Neuron (in vitro differentiated cells): ENCODE measurements around the gene PPP1R13L.

Experiments
- H2AFZ ChIP-seq: one replicate; pipeline ENCODE4 v1.6.1; 2013; ENCODE audit warnings: low read depth, mild to moderate bottlenecking, inconsistent platforms, low read length, moderate library complexity
- H3K27me3 ChIP-seq: one replicate; pipeline ENCODE4 v1.6.1; 2013; ENCODE audit warnings: low read length; ENCODE audit not compliant: insufficient read depth
- H3K36me3 ChIP-seq: one replicate; pipeline ENCODE4 v1.6.1; 2013; ENCODE audit warnings: low read length; ENCODE audit not compliant: insufficient read depth
- H3K4me1 ChIP-seq: one replicate; pipeline ENCODE4 v1.6.1; 2013; ENCODE audit warnings: low read length; ENCODE audit not compliant: insufficient read depth
- H3K4me3 ChIP-seq: 2 replicates; pipeline ENCODE4 v1.5.1; 2013; ENCODE audit warnings: mild to moderate bottlenecking, low read length, moderate library complexity
- H3K9me3 ChIP-seq: one replicate; pipeline ENCODE4 v1.6.1; 2013; ENCODE audit warnings: low read length

PPP1R13L gene, protein sequence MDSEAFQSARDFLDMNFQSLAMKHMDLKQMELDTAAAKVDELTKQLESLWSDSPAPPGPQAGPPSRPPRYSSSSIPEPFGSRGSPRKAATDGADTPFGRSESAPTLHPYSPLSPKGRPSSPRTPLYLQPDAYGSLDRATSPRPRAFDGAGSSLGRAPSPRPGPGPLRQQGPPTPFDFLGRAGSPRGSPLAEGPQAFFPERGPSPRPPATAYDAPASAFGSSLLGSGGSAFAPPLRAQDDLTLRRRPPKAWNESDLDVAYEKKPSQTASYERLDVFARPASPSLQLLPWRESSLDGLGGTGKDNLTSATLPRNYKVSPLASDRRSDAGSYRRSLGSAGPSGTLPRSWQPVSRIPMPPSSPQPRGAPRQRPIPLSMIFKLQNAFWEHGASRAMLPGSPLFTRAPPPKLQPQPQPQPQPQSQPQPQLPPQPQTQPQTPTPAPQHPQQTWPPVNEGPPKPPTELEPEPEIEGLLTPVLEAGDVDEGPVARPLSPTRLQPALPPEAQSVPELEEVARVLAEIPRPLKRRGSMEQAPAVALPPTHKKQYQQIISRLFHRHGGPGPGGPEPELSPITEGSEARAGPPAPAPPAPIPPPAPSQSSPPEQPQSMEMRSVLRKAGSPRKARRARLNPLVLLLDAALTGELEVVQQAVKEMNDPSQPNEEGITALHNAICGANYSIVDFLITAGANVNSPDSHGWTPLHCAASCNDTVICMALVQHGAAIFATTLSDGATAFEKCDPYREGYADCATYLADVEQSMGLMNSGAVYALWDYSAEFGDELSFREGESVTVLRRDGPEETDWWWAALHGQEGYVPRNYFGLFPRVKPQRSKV

DNA sequence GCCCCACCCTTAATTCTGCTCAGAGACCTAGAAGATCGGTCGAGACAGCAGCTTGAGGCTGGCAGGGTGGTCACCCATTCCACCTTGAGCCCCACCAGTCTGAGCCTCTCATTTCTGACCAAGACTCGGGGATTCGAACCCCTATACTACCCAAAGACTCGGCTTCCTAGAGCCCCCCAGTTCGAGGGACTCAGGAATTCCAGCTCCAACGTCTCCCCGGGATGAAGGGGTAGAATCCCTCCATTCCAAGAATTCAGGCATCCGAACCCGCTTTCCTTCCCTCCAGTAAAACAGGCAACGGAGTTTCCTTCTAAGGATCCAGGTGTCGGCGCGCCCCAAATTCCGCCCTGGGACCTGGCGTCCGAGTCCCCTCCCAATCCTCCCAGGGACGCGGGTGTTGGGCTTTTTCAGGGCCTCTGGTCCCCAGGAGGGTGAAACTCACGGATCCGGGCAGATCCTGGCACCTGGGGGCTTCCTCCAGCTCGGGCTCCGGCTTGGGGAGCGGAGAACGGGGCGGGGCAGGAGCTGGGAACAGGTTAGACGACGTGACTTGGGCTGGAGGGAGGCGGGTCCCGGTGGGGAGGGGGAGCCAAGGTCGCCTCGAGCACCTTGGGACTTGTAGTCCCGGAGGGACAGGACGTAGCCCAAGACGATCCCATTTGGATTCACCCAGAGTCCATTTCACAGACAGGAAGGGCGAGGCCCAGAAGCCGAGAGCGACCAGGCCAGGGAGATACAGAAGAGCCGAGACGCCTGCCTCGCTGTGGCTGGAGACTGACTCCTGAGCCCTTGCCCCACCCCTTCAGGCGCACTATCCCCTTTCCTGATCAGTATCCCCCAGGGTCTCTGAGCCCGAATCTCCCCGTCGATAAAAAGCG lies at the start of gene PPP1R13L:
TSS of gene PPP1R13L (minus strand) at position 513 of the 878 bp plus-strand sequence. CDS start 6,751 bp downstream, outside the sequence.
- H3K27me3 ChIP-seq: peaks cover 10% of the 10 kb centered on the region
- peak within 1 kb of the TSS; percentile 87 for H2AFZ ChIP-seq
- peak within 1 kb of the TSS; percentile 58 for H3K4me3 ChIP-seq
- H3K36me3 ChIP-seq: no peaks in the 10 kb centered on the region
- peaks cover 15% of the 10 kb centered on the region for H3K4me1 ChIP-seq
- no peaks in the 10 kb centered on the region for H3K9me3 ChIP-seq

DNA sequence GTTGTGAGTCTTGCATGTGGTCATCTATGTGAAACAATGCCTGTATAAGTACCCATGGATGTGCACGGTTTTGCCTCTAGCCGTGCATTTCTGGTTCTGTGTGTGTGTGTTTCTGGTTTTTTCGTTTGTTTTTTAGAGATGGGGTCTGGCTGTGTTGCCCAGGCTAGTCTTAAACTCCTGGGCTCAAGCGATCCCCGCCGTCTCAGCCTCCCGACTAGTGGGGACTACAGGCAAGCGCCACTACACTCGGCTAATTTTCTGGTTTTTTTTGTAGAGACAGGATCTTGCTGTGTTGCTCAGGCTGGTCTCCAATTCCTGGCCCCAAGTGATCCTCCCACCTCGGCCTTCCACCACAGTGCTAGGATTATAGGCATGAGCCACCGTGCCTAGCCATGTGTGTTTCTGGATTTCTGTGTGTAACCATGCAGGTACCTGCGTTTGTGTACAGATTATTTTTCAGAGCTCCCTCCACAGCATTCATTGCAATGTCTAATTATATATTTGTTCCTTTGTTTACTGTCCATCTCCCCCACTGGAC lies 47.0 kb upstream of the PPP1R13L start:
- no peak overlapping the region for H3K4me3 ChIP-seq
- H2AFZ ChIP-seq: no peak overlapping the region
- no peaks in the 10 kb centered on the region for H3K27me3 ChIP-seq

DNA sequence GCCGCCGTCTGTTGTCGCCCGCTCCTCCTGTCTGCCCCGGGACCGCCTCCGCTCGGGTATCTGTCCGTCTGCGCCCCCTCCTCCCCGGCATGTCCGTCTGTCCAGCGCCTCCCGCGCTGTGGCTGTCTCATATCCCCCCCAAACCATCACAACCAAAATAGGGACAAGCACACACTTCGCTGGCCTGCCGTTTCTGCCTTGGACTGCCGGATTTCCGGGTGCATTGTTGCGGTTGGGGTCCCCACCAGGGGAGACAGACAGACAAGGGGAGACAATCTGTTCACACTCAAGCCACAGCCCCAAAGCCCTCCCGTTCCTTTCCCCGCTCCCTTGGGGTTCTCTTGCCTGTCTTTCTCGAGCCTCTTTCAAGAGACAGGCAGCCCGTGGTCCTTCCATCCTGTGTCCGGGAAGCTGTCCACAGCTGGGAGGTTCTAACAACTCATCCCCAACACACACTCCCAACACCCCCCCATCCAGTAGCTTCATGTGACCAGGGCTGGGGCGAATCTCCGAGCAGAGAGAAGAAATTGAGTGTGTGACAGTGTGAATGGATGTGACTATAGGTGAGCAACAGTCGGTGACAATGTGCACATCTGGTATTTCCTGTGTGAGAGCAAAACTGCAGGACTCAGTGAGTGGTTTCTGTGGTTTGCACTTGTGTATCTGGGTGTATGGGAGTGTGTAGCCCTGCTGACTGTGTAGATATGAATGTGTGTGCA lies 46.4 kb upstream of the PPP1R13L start:
- Histone ChIP-seq H2AFZ (peak overlapping the region; percentile 88), H3K36me3 (no peaks in the 10 kb centered on the region), H3K27me3 (no peaks in the 10 kb centered on the region), H3K9me3 (no peaks in the 10 kb centered on the region), H3K4me3 (peak overlapping the region; percentile 50), H3K4me1 (peaks cover 21% of the 10 kb centered on the region)

More for the DNA sequence above, 47.0 kb upstream of the PPP1R13L start:
- no peaks in the 10 kb centered on the region for H3K36me3 ChIP-seq
- H3K4me1 ChIP-seq: peaks cover 22% of the 10 kb centered on the region
- no peaks in the 10 kb centered on the region for H3K9me3 ChIP-seq

DNA sequence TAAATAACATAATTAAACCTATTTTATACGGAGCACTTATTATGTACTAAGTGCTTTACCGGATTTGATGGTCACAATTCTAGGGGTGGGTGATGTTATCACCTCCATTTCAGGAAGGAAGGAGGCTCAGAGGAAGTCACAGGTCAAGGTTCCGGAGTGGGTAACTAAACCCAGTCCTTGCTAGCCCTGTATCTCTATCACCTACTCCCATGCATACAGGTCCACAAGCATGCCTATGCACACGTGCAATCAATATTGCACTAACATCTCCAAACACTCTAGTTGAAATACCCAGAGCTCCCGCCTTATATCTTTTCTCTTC lies 45.1 kb upstream of the PPP1R13L start:
- Histone ChIP-seq H2AFZ (no peak overlapping the region), H3K4me3 (peak overlapping the region; percentile 48), H3K27me3 (no peaks in the 10 kb centered on the region), H3K4me1 (peaks cover 11% of the 10 kb centered on the region), H3K9me3 (no peaks in the 10 kb centered on the region), H3K36me3 (no peaks in the 10 kb centered on the region)

DNA sequence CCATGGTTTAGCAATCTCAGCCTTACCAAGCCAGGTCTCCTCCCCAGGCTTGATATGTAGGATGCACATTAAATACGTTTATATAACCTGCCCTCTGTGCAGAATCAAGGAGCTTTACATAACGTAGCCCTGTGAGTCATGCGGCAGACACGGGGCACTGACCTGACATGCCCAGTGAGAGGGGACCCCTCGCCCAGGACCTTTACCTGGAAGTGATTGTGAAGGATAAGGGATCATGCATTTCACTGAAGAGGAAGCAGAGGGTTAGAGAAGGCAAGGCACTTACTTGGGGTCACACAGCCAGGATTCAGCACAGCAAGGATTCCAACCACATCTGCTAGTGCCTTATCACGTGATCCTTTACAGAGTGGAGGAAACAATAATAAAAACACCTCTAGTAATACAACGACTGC lies 44.0 kb upstream of the PPP1R13L start:
- no peaks in the 10 kb centered on the region for H3K9me3 ChIP-seq
- no peak overlapping the region for H2AFZ ChIP-seq
- H3K36me3 ChIP-seq: no peaks in the 10 kb centered on the region
- H3K4me3 ChIP-seq: no peak overlapping the region
- no peaks in the 10 kb centered on the region for H3K27me3 ChIP-seq
- H3K4me1 ChIP-seq: peaks cover 17% of the 10 kb centered on the region

DNA sequence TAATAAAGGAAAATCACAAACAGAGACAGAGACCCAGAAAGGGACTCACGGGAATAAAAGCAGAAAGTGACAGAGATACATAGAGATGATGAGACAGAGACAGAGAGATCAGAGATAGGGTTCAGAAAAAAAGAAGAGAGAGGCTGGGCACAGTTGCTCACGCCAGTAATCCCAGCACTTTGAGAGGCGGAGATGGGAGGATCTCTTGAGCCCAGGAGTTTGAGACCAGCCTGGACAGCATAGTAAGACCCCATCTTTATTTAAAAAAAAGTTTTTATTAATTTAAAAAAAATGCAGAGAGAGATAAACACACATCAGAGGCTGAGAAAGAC lies 43.5 kb upstream of the PPP1R13L start:
- Histone ChIP-seq H3K4me3 (no peak overlapping the region), H3K9me3 (no peaks in the 10 kb centered on the region), H2AFZ (no peak overlapping the region), H3K4me1 (peaks cover 22% of the 10 kb centered on the region), H3K36me3 (no peaks in the 10 kb centered on the region), H3K27me3 (no peaks in the 10 kb centered on the region)

DNA sequence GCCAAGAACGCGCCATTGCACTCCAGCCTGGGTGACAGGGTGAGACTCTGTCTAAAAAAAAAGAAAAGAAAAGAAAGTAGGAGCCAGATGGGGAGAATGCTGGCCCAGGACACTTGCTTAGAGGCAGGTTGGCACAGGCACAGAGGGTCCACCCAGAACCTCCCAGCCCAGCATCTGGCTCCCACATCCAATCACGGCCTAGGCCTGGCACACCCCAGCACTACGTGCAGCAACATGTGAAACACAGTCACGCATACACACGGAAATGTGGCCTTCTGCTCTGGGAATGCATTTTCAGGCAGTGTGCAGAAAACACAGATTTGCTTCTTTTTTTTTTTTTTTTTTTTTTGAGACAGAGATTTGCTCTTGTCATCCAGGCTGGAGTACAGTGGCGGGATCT lies 42.1 kb upstream of the PPP1R13L start:
- no peak overlapping the region for H3K4me3 ChIP-seq
- no peaks in the 10 kb centered on the region for H3K9me3 ChIP-seq
- no peaks in the 10 kb centered on the region for H3K36me3 ChIP-seq
- peaks cover 27% of the 10 kb centered on the region for H3K4me1 ChIP-seq
- H2AFZ ChIP-seq: no peak overlapping the region
- no peaks in the 10 kb centered on the region for H3K27me3 ChIP-seq

DNA sequence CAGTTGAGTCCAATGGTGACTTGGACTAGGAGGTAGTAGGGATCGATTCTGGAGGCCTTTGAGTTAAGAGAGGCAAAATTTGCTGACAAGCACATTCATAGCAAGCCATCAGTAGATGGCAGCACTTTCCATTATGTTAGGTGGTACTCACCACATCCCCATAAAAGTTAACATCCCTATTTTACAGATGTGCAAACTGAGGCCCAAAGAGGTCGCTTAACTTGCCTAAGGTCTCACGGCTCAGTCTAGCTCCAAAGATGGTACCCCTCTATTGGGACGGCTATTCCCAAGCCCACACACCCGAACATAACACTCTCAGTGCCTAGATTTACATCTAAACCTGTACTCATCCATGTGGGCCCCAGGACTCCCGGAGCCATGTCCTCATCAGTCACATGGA lies 41.4 kb upstream of the PPP1R13L start:
- no peak overlapping the region for H2AFZ ChIP-seq
- H3K4me3 ChIP-seq: no peak overlapping the region
- peaks cover 26% of the 10 kb centered on the region for H3K4me1 ChIP-seq
- H3K36me3 ChIP-seq: no peaks in the 10 kb centered on the region
- H3K9me3 ChIP-seq: no peaks in the 10 kb centered on the region
- H3K27me3 ChIP-seq: no peaks in the 10 kb centered on the region

DNA sequence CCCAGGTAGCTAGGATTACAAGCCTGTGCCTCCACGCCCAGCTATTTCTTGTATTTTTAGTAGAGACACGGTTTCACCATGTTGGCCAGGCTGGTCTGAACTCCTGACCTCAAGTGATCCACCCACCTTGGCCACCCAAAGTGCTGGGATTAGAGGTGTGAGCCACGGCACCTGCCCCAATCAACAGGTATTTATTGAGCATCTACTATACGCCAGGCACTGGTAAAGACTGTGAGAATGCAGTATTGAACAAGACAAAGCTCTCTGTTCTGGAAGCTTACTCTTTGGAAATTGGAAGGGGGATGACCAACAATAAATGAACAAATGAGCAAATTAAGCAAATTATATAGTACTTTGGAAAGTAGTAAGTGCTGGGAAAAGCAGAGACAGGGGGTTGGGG lies 40.3 kb upstream of the PPP1R13L start:
- Histone ChIP-seq H3K27me3 (no peaks in the 10 kb centered on the region), H3K9me3 (no peaks in the 10 kb centered on the region), H3K4me1 (peaks cover 24% of the 10 kb centered on the region), H3K36me3 (no peaks in the 10 kb centered on the region), H3K4me3 (no peak overlapping the region), H2AFZ (no peak overlapping the region)

DNA sequence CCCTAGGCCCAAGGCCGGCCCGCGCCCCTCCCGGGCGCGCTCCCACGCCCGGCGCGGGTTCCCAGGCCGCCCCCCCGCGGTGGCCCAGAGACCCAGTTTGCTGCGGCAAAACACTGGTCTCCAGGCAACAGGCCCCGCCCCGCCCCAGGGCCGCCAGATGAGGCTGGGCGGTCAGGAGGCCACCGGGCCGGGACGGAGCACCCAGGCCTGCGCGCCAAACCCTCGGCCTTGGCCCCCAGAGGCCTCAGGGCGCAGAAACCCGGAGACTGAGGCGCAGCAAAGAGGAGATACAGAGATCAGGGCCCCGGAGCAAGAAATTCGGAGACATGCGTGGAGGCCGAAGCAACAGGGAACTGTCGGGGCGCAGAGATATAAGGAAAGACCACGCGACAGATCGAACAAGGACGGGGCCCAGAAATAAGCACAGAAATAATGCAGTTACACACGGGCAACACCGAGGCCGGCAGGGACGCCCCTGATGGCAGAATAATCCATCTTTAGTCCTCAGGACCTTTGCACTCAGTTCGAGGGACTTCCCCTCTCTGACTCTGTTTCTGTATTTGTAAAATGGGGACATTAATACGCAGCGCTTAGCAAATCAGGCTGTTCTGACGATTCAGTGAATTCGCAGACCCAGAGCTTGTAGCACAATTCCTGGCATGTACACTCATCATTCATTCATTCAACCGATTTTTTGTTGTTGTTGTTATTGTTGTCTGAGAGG lies 39.6 kb upstream of the PPP1R13L start:
- Histone ChIP-seq H3K4me1 (peaks cover 22% of the 10 kb centered on the region), H3K36me3 (no peaks in the 10 kb centered on the region), H3K4me3 (peak overlapping the region; percentile 31), H3K27me3 (no peaks in the 10 kb centered on the region), H2AFZ (no peak overlapping the region), H3K9me3 (no peaks in the 10 kb centered on the region)

DNA sequence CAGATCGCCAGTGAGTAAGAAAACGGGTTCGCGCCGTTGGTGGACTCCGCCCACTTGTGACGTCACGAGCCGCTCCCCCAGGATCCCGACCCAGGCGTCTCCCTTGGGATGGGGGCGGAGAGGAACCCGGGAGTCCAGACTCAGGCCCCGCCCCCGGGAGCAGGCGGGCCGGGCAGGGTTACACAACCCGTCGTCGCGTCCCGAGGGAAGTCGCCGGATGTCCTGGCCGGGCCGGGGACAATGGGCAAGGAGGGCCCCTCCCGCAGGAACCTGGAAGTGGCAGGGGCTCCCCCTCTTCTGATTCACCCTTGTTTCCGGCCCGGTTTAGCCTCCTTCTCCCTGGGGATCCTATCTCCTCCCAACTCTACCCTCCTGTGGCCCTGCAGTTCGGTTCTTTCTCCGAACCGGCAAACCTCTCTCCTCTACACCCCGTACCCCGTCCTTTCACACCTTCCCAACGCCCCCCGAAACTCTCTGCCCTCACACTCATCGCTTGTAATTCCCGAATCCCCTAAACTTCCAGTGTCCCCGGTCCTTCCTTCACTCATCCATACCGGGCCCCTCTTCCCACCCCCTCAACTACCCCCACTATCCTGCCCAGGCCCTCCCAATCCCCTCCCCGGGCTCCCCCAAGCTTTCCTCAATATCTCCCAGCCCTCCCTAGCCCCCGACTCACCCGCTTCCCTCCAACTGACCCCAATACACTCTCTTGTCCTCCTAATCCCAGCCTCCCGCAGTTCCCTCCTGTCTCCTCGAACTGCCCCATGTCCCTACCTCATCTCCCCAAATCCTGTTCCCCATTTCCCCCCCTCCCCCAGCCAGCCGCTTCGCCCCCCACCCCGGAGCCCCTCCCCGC lies 38.8 kb upstream of the PPP1R13L start:
- Histone ChIP-seq H3K4me1 (peaks cover 22% of the 10 kb centered on the region), H3K4me3 (peak overlapping the region; percentile 69), H2AFZ (peak overlapping the region; percentile 41)

More for the DNA sequence above, 38.8 kb upstream of the PPP1R13L start:
- Histone ChIP-seq H3K27me3 (no peaks in the 10 kb centered on the region), H3K36me3 (no peaks in the 10 kb centered on the region), H3K9me3 (no peaks in the 10 kb centered on the region)
